Bronchial epithelial cell (primary cell): ENCODE data around the gene TSHR. TPM values are rescaled to one million over a fixed set of nuclear protein-coding genes. Genes with fewer than 3 reads are reported as not detected.

Experiments
- DNase-seq: peaks from one replicate; pipeline ENCODE4 v3.0.0-alpha.2; 2010; ENCODE audit warnings: low read depth
- FAIRE-seq: peaks from 2 replicates; lab custom pipeline; 2011; peaks lifted over from hg19 to GRCh38; lab: Jason Lieb, UNC
- H3K27me3 ChIP-seq: 2 replicates; pipeline ENCODE4 v1.5.1; 2011; ENCODE audit warnings: low read length; ENCODE audit not compliant: control insufficient read depth, insufficient read depth
- H3K36me3 ChIP-seq: 2 replicates; pipeline ENCODE4 v1.5.1; 2011; ENCODE audit warnings: low read length; ENCODE audit not compliant: control insufficient read depth, insufficient read depth
- H3K4me3 ChIP-seq: 2 replicates; pipeline ENCODE4 v1.5.1; 2011; ENCODE audit warnings: mild to moderate bottlenecking, low read depth, low read length, control low read depth
- CTCF ChIP-seq: IDR thresholded peaks from 2 replicates; pipeline ENCODE4 v1.5.1; 2011; ENCODE audit warnings: mild to moderate bottlenecking, moderate library complexity, low read length, control low read depth, inconsistent platforms; ENCODE audit not compliant: insufficient read depth, severe bottlenecking
- total RNA-seq: library from RNA; depleted of rRNA; stranded (reverse); fragments of >200 nt; gene quantifications from 2 replicates; pipeline ENCODE4 v1.2.1, GENCODE V29; 2014

TSHR gene
- total RNA-seq, 1 donor from 2014 or later, result not detected

GRCh38 chr14:81192594-81192993 is 237.2 kb downstream of the TSHR start:
- no peak for TF ChIP-seq CTCF
- Histone ChIP-seq H3K27me3 (no peaks in the 10 kb centered on the region), H3K4me3 (no peak overlapping the region), H3K36me3 (peaks cover 5% of the 10 kb centered on the region)
- FAIRE-seq, result no peak
- no peak for DNase-seq

GRCh38 chr14:81193924-81194633 is 238.7 kb downstream of the TSHR start:
- Histone ChIP-seq H3K4me3 (no peak overlapping the region), H3K36me3 (peaks cover 5% of the 10 kb centered on the region), H3K27me3 (no peaks in the 10 kb centered on the region)
- TF ChIP-seq CTCF, result no peak
- FAIRE-seq, result no peak
- peak; percentile 13 for DNase-seq

Other genes with a start within 250 kb of the TSHR start
- gene CEP128, start 13.9 kb upstream of the TSHR start, total RNA-seq, result 2.4 and 6.6 TPM in 2 replicates